ENCODE measurements around the gene C15orf62.

DNA sequence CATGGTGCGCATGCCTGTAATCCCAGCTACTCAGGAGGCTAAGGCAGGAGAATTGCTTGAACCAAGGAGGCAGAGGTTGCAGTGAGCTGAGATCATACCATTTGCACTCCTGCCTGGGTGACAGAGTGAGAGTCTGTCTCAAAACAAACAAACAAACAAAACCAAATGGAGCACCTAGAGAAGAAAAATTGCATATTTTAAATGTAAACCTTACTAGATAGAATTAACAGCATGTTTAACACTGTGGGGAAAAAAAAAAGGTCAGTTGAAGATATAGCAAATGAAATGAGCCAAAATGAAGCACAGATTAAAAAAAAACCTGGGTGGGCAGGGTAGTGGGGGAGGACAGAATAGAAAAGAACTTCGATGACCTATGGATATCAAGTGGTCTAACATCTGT is 51.4 kb downstream of the C15orf62 start:
- TF ChIP-seq POLR2A (IDR thresholded peaks at IDR 0.05) = no peak
- TF ChIP-seq CTCF (IDR thresholded peaks at IDR 0.05) = no peak

All from tibial nerve (tissue), 3 donors.